Endothelial cell (in vitro differentiated cells): ENCODE measurements around the gene JAKMIP3. TPM values are rescaled to one million over a fixed set of nuclear protein-coding genes. Genes with fewer than 3 reads are reported as not detected.
A peak's percentile ranks its signal among the peaks of the same experiment; 100 is the strongest.

Source experiments
- DNase-seq: peaks from one replicate; pipeline ENCODE4 v3.0.0; 2021; ENCODE audit warnings: low spot score
- H3K27ac Mint-ChIP-seq: one replicate; pipeline ENCODE4 v1.8.0; 2021; ENCODE audit warnings: mixed read lengths, inconsistent platforms; ENCODE audit not compliant: unreplicated experiment
- H3K27me3 Mint-ChIP-seq: one replicate; pipeline ENCODE4 v1.8.0; 2021; ENCODE audit warnings: mild to moderate bottlenecking, moderate library complexity, mixed read lengths, inconsistent platforms; ENCODE audit not compliant: unreplicated experiment
- H3K36me3 Mint-ChIP-seq: one replicate; pipeline ENCODE4 v1.8.0; 2021; ENCODE audit warnings: mild to moderate bottlenecking, low read depth, mixed read lengths, inconsistent platforms; ENCODE audit not compliant: unreplicated experiment
- H3K4me1 Mint-ChIP-seq: one replicate; pipeline ENCODE4 v1.8.0; 2021; ENCODE audit warnings: mild to moderate bottlenecking, mixed read lengths, inconsistent platforms; ENCODE audit not compliant: unreplicated experiment
- H3K4me3 Mint-ChIP-seq: one replicate; pipeline ENCODE4 v1.8.0; 2021; ENCODE audit warnings: mild to moderate bottlenecking, mixed read lengths, inconsistent platforms; ENCODE audit not compliant: unreplicated experiment
- H3K9me3 Mint-ChIP-seq: one replicate; pipeline ENCODE4 v1.8.0; 2021; ENCODE audit warnings: mixed read lengths, inconsistent platforms; ENCODE audit not compliant: unreplicated experiment
- total RNA-seq: library from RNA; stranded (reverse); fragmentation: NEBNext Ultra II Directional; extraction: Animal tissue kit (Norgen Biotek cat#: 25700); gene quantifications from one replicate; pipeline ENCODE4 v1.2.1, GENCODE V29; 2021; ENCODE audit not compliant: unreplicated experiment
- TF ChIP-seq, protein P1 (sequence below): fragments of 200-600 bp; sonication (generic); IDR thresholded peaks from one replicate; pipeline ENCODE4 v1.5.0; 2021; ENCODE audit warnings: antibody characterized with exemption; ENCODE audit not compliant: unreplicated experiment

The JAKMIP3 gene
- total RNA-seq, 1 donor from 2014 or later: 0.05 TPM

DNA sequence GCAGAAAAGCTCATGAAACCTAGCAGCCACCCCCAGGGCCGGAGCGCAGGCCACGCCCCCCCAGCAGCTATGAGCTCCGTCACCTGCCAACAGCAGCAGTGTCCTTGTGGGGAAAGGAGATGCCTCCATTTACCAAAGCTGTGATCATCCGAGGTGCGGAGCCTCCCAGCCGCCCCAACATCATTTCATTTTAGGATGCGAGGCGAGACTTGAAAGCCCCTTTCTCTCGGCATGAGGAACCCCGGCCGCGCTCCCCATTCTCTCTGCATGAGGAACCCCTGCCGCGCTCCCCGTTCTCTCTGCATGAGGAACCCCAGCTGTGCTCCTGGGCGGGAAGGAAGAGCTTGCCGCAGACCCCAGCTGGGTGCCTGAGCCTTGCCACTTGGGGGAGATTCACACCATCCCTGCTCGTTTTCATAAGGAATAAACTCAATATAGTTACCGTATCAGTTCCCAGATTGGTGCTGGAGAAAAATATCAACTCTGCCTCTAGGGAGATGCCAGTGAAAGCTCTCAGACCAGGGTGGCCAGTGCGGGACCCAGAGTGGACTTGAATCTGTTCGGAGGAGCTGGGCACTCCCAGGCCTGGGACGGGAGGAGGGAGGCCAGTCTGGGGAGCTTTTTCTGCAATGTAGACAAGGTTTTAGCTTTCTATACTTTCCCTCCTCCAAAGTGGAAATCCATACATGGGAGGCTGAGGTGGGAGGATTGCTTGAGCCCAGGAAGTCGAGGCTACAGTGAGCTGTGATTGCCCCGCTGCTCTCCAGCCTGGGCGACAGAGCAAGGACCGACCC lies 35.0 kb downstream of the JAKMIP3 start:
- Mint-ChIP-seq H3K27ac (no peak overlapping the region), H3K4me3 (no peak overlapping the region), H3K27me3 (peaks cover 7% of the 10 kb centered on the region), H3K9me3 (no peaks in the 10 kb centered on the region), H3K4me1 (no peaks in the 10 kb centered on the region), H3K36me3 (no peaks in the 10 kb centered on the region)
- TF ChIP-seq, protein P1, sequence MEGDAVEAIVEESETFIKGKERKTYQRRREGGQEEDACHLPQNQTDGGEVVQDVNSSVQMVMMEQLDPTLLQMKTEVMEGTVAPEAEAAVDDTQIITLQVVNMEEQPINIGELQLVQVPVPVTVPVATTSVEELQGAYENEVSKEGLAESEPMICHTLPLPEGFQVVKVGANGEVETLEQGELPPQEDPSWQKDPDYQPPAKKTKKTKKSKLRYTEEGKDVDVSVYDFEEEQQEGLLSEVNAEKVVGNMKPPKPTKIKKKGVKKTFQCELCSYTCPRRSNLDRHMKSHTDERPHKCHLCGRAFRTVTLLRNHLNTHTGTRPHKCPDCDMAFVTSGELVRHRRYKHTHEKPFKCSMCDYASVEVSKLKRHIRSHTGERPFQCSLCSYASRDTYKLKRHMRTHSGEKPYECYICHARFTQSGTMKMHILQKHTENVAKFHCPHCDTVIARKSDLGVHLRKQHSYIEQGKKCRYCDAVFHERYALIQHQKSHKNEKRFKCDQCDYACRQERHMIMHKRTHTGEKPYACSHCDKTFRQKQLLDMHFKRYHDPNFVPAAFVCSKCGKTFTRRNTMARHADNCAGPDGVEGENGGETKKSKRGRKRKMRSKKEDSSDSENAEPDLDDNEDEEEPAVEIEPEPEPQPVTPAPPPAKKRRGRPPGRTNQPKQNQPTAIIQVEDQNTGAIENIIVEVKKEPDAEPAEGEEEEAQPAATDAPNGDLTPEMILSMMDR: no peak
- no peak for DNase-seq

DNA sequence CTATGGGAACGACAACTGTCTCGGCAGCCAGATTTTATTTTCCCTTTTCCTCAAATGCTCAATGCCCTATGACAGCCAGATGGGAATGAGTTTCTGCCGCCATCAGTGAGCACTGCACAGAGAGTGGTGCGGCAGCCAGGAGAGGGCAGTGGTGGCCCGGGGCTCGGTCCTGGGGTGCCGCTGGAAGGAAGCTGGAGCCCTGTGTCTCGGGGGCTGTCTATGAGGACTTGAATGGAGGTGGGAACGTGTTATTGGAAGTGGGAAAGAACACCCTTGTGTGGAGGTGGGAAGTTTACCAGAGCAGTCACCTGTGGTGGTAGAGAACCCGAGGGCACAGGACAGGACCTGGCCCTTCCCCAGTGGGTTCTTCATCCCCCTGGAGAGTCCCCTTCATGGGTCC lies 35.8 kb downstream of the JAKMIP3 start:
- no peaks in the 10 kb centered on the region for H3K4me1 Mint-ChIP-seq
- no peaks in the 10 kb centered on the region for H3K9me3 Mint-ChIP-seq
- peak; percentile 4 for DNase-seq
- no peaks in the 10 kb centered on the region for H3K36me3 Mint-ChIP-seq
- peaks cover 5% of the 10 kb centered on the region for H3K27me3 Mint-ChIP-seq
- H3K27ac Mint-ChIP-seq: no peak overlapping the region
- H3K4me3 Mint-ChIP-seq: no peak overlapping the region
- TF ChIP-seq, protein P1: no peak

DNA sequence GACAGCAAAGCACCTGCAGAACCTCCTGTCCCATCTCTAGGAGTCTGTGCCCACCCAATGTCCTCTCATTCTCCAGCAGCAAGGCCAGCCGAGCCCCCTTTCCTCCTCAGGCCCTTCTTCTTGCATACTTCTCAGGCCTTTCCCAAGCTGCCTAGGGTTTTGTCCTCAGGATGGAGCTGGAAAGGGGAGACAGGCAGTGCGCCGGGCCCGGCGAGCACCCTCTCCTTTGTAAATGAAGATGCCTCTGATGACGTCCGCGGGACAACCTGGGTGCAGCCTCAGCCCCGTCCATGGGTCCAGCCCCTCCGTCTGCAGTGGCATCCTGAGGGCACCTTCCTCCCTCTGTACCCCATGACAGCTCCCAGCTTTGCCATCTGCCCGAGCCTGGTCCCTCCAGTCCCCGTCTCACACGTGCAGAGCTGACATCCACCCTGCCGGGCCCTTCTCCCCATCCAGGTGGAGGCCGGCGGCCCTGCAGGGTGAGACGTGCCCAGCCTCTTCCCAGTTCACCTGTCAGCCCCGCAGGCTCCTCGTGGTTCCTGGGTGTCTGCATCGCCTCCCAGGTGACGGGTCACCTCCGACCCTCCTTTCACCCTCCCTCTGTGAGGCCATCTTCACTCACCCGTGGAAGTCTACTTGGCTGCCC lies 36.4 kb downstream of the JAKMIP3 start:
- no peaks in the 10 kb centered on the region for H3K36me3 Mint-ChIP-seq
- peaks cover 5% of the 10 kb centered on the region for H3K27me3 Mint-ChIP-seq
- H3K9me3 Mint-ChIP-seq: no peaks in the 10 kb centered on the region
- no peak overlapping the region for H3K4me3 Mint-ChIP-seq
- H3K4me1 Mint-ChIP-seq: no peaks in the 10 kb centered on the region
- TF ChIP-seq, protein P1: no peak
- no peak overlapping the region for H3K27ac Mint-ChIP-seq
- peak; percentile 2 for DNase-seq

DNA sequence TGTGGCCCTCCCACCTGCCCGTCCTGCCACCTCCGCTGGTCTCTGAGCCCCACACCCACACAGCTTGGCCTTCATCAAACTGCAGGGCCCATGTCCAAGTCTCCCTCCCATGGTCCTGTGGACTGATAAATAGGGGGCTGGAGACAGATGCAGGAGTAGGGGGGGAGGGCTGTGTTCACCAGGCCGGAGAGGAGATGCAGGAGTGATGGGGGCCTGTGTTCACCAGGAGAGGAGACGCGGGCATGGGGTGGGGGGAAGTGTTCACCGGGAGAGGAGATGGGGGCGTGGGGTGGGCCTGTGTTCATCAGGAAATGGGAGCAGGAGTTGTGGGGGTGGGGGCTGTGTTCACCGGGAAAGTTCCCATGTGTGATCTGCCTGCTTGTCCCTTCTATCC lies 37.0 kb downstream of the JAKMIP3 start:
- H3K4me3 Mint-ChIP-seq: no peak overlapping the region
- DNase-seq: no peak
- H3K4me1 Mint-ChIP-seq: no peaks in the 10 kb centered on the region
- TF ChIP-seq, protein P1: no peak
- H3K36me3 Mint-ChIP-seq: no peaks in the 10 kb centered on the region
- no peaks in the 10 kb centered on the region for H3K9me3 Mint-ChIP-seq
- no peak overlapping the region for H3K27ac Mint-ChIP-seq
- peaks cover 5% of the 10 kb centered on the region for H3K27me3 Mint-ChIP-seq
